ENCODE data around the gene PSMC4. TPM values are rescaled to one million over a fixed set of nuclear protein-coding genes. Genes with fewer than 3 reads are reported as not detected.

PSMC4 gene
- total RNA-seq, 4 donors from 2014 or later: 74.4 to 97.9 (median 90.0) TPM

- Histone ChIP-seq H3K27me3 (no peaks in the 10 kb centered on the region), H3K9me3 (no peaks in the 10 kb centered on the region), H3K4me1 (no peaks in the 10 kb centered on the region), H3K4me3 (no peak overlapping the region), H3K36me3 (no peaks in the 10 kb centered on the region), H3K27ac (no peak overlapping the region)
- DNase-seq: no peak
- TF ChIP-seq CTCF (IDR thresholded peaks at IDR 0.05) (no peak), POLR2A (IDR thresholded peaks at IDR 0.05) (no peak)
Observed at GRCh38 chr19:39963898-39964297, 7.1 kb upstream of the PSMC4 start.

- Histone ChIP-seq H3K27me3 (no peaks in the 10 kb centered on the region), H3K9me3 (no peaks in the 10 kb centered on the region), H3K27ac (no peak overlapping the region), H3K4me1 (peaks cover 0 to 12% (median 8%) of the 10 kb centered on the region in 4 donors), H3K36me3 (no peaks in the 10 kb centered on the region), H3K4me3 (no peak overlapping the region)
- TF ChIP-seq CTCF (IDR thresholded peaks at IDR 0.05) (no peak), POLR2A (IDR thresholded peaks at IDR 0.05) (no peak)
- DNase-seq: no peak
Observed at GRCh38 chr19:39966617-39967016, 4.3 kb upstream of the PSMC4 start.

GRCh38 chr19:39967561-39967960 lies 3.4 kb upstream of the PSMC4 start:
- no peaks in the 10 kb centered on the region for H3K9me3 ChIP-seq
- no peak overlapping the region for H3K27ac ChIP-seq
- DNase-seq: no peak
- H3K36me3 ChIP-seq: peaks cover 0 to 2% (median 0%) of the 10 kb centered on the region in 3 donors
- H3K27me3 ChIP-seq: no peaks in the 10 kb centered on the region
- H3K4me1 ChIP-seq: peaks cover 0 to 20% (median 9%) of the 10 kb centered on the region in 4 donors
- TF ChIP-seq POLR2A (IDR thresholded peaks at IDR 0.05): no peak
- TF ChIP-seq CTCF (IDR thresholded peaks at IDR 0.05): no peak
- H3K4me3 ChIP-seq: no peak overlapping the region

GRCh38 chr19:39968789-39969188 lies 2.2 kb upstream of the PSMC4 start:
- Histone ChIP-seq H3K4me1 (peaks cover 0 to 20% (median 9%) of the 10 kb centered on the region in 4 donors), H3K4me3 (no peak overlapping the region), H3K27ac (peak overlapping the region in 2 of 4 donors; percentile 7 to 46), H3K36me3 (peaks cover 0 to 13% (median 0%) of the 10 kb centered on the region in 3 donors), H3K27me3 (no peaks in the 10 kb centered on the region), H3K9me3 (no peaks in the 10 kb centered on the region)
- TF ChIP-seq CTCF (IDR thresholded peaks at IDR 0.05): no peak
- TF ChIP-seq POLR2A (IDR thresholded peaks at IDR 0.05): no peak
- DNase-seq: no peak

- no peak for DNase-seq
- Histone ChIP-seq H3K4me1 (peaks cover 0 to 20% (median 9%) of the 10 kb centered on the region in 4 donors), H3K27me3 (no peaks in the 10 kb centered on the region), H3K9me3 (no peaks in the 10 kb centered on the region), H3K4me3 (no peak overlapping the region), H3K27ac (peak overlapping the region; percentile 88 to 94 (median 93)), H3K36me3 (peaks cover 0 to 18% (median 0%) of the 10 kb centered on the region in 3 donors)
- TF ChIP-seq CTCF (IDR thresholded peaks at IDR 0.05): no peak
- TF ChIP-seq POLR2A (IDR thresholded peaks at IDR 0.05): no peak
Observed at GRCh38 chr19:39969266-39969665, 1.7 kb upstream of the PSMC4 start.
